ENCODE data around the gene FAM72D.
"Not testable (repeated sequence)": the region's sequence is repeated elsewhere in the genome, so short reads cannot be mapped to it uniquely, and the experiment has no call there.

Gene FAM72D

DNA sequence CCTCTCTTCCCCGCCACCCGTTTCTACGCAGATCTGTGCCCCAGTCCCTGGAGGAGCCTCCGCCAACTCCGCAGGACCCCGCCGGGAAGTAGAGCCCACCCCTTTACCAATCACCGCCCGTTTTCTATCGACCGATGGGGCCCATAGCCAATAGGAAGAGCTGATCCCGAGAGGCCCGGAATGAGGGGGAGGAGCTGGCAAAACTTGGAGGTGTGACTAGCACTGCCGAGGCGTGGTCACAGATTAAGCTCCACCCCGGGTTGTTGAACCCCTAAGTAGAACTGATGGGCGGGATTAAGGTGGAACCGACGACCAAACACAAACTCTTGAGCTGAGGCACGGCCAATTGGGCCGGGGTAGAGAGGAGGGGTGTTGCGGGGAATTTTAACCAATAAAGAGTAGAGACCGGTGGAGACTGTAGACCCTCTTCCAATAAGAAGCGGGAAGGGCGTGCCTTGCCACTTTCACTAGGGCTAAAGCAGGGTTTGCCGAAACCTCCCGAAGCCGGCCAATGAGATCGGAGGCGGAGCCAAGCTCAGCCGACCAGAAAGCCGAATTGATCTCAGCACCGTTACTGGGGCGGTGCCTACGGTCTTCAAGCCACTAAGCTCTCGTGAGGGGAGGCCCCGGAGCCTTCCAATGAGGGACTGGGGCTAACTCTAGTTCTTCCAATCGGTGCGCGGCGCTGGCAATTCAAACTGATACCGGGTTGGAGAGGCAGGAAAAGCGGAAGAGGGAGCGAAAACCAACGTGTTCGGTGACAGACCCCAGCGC is at the start of gene FAM72D, which contains the start of gene SRGAP2B:
TSS of gene FAM72D (plus strand) at position 691 of the 774 bp plus-strand sequence. CDS start 874 bp downstream, outside the sequence.
TSS of gene SRGAP2B (minus strand) at position 45 of the 774 bp plus-strand sequence. CDS start 2,427 bp downstream, outside the sequence.
- not testable (repeated sequence) for DNase-seq

DNA sequence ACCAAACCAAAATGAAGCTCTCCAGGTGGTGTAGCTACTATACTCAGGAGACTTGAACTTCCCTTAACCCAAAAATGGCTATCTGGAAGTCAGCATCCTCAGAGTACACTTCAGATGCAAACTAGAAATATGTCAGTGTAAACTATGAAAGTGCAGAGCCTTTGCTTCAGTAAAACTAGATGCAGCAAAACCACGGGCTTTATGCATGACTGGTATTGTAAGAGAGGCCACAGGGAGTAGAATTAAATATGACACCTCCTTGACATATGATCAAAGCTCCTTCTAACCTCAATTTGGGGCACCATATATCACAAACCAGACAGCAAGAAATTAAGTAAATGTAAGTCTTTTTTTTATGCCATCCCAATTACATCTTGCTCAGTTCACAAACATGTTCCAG is 48.2 kb upstream of the FAM72D start:
- DNase-seq: not testable (repeated sequence)

DNA sequence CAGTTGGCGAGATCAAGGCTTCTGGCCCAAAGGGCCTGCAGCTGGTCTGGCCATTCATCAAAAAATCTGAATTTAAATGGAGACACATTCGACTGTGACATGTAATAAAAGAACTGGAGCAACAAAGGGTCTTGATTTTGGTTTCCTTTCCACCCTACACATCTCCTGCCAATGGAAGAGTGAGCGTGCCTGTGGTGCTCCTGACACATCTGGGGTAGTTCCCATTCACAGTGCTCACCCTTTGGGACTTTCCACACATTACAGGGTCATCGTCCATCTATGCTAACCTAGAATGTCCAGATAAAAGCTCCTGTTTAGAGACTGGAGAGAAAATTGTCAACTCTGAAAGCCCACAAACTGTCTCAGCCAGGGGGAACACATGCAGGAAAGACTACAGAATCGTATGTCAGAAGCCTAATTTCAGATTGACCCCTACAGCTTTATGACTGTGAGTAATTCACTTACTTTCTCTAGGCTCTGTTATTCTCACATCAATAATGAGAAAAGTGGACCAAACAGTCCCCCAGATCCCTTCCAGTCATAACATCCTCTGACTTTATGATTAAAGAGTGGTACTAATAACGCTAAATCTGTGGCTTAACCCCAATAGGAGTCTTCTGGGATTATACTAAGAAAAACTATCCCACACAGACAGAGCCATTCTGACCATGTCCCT is 47.5 kb upstream of the FAM72D start:
- DNase-seq: not testable (repeated sequence)

DNA sequence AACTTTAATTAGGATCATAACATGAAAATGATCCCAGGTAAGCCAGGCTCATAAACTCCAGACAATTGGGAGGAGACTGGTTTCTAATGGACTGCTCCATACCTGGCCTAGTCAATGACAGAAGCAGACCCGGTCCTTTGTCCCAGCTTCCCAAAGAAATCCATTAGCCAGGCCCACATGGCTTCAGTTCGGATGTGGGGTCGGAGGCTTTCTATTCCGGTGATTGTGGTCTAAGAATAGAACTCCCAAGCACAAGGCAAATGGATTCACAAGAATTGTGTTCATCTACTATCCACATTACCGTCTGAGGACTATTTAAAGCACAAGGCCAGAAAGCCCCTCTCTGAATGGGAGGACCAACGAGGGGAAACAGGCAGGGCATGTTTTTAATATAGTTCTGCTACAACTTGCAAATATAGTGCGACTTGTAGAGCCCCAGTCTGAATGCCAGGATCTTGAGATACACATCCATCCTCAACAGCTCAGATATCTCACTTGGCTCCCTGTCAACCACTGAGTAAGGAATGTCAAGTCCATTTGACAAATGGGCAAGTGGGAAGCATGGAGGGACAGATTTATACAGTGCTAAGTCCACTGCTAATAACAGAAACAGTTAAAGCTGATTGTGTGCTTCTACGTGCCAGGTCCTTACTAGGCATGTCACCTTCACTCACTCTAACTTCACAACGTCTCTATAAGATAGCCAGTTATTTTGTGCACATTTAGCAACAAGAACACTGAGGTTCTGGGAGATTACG is 43.6 kb upstream of the FAM72D start:
- not testable (repeated sequence) for DNase-seq

DNA sequence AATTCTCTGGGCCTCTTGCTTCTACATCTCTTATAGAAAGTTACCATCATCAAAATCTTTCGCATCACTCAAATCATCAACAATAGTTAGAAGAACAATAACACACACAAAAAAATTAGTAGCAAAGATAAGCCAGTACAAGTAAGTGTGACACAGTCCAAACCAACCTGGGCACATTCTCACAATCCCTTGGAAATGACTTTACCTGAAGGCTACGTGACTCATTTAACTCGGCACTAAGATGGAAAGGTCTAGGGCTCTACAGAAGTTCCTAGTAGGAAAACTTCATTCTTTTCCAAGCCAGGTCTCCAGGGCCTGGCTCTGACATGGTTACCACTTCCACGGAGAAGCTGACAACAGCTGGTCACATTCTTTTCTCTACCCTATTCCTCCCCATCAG is 42.3 kb upstream of the FAM72D start:
- DNase-seq: not testable (repeated sequence)

DNA sequence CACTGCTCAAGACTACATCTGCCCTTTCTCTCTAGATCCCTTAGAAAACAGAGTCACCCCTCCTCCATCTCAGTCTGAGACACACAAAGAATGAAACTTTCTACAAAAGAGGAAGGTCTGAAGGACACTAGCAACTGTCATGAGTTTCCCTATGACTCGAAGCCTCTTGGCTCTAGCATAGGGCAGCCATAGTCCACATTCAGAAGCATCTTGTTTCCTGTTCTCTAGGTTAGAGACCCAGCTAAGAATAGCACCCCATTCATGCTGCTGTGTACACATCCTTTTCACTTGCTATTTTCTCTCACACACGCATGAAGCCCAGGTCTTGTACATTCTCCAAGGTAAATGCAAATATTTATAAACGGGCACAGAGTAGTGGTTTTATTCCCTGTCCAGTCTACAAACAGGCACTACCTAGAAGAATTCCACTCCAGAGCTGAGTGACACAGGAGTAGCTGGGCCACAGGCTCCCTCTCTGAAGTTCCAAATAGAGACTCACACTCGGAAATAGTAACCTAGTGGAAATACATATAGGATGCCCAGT is 40.5 kb upstream of the FAM72D start:
- DNase-seq: not testable (repeated sequence)

DNA sequence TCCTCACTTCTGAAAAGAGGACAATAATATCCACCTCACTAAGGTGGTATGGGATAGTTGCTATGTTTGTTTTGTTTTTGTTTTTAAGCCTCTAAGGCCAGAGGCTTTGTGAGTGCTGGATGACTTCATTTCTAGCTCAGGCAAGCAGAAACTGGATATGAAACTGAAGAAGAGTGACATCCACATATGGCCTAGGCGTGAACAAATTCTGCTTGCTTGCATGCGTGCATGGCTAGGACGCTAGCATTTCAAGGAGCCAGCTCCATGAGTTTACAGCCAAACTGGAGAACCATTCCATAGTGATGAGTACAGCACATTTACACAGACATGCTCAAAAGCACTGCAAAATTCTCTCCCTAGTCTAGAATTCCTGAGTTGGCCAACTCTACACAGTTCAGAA is 37.6 kb upstream of the FAM72D start:
- DNase-seq: not testable (repeated sequence)

DNA sequence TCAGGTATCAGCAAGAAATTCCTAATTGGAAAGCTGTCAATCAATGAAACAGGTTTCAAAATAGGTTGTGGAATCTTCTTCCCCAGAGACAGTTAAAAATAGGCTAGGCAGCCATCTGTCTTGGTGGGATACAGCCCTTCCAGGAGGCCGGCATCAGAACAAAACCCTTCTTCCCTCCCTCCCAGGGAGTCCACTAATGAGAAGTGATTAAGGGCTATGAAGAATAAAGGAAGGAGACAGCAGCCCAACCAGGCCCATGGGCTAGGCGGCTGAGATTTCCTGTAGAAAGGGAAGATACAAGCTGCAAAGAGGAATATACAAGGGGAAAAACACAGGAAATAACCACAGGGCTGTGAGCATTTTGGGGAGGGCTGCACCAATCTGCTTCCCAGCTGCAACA is 32.5 kb upstream of the FAM72D start:
- not testable (repeated sequence) for DNase-seq

DNA sequence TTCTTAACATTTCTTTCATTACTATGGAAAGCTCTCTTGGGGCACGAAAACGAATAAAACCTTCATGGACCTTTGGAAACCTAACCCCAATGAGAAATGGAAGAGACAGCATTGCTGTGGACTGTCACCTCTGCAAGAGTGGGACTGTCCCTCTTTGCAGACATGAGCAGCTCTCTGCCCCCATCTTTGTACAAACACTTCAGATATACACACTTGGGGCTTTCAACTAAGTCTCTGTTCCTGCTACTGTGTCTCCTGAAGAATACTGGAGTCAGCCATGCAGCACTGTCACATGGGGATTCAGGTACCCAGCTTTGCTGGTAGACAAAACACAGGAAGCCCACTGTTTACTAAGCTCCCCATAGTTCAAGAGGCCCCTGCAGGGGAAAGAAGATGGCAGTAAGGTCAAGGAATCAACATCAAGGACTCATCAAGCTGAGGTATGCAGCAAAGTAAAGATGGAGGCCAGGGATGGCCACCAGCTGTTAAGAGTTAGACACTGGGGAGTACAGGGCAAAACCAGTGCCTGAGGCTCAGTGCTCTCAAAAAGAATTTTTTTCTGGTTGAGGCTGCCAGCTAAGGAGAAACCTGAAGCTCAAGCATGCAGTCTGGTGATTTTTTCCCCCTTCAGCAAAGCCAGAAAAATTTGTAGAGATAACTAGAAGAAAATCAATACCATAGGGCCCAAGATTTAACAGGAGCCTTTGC is 31.7 kb upstream of the FAM72D start:
- not testable (repeated sequence) for DNase-seq

DNA sequence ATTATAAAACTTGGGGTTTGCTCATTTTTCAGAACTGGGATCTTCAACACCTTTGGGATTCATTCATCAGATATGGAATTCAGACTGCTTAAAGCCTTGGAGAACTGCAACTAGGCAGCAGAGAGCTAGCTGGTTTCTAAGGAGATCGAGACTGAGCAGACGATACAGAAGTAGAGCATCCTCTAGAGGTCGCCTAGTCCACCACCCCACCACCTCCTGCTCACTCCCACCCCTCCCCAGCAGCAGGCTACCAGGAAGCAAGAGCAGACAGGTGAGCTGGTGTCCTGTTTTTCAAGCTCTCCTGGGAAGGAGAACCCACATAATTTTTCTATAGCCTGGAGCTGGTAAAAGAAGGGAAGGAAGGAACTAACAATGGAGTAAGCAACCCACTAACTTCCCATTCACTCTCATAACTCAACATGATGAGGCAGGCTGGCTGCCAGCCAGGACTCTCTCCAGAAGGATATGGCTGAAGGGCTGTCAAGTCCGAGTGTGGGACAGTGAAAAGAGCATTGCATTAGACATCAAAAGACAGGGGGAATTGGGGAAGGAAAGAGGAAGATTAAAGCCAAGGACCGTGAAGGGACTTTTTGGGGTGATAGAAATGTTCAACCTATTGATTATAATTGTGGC is 30.5 kb upstream of the FAM72D start:
- DNase-seq: not testable (repeated sequence)

DNA sequence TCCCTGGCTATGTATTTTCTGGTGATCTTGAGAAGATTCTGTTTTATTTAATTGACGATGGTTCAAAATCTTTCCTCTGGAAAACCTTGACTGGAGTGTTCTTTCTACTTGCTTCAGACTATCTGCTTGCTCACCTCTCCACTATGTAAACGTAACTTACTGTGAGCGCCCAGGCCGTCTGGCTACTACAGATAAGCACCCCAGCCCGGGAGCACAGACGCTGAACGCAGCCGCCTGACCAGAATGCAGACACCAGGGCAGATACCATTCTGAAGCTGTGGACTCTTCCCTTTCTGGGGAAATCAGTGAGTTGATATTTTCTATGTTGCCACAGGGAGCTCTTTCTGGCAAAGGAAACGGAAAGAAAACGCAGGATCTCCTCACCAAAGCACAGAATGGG is 29.3 kb upstream of the FAM72D start:
- DNase-seq: not testable (repeated sequence)

DNA sequence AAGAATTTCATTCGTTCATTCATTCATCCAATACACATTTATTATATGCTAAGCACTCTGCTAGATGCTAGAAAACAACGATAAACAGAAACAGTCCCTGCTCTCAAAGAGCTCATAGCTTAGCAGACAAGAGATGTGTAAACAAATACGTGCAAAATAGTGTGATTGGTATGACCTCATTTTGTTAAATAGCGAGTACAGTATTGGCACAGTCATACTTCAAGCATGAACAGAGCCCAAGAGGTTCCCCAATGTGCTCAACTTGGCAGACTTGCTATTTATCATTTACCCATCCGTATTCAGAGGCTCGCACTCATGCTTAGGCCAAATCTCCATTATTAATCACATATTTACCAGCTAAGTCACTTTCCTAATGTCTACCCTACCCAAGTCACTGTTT is 24.2 kb upstream of the FAM72D start:
- DNase-seq: not testable (repeated sequence)

DNA sequence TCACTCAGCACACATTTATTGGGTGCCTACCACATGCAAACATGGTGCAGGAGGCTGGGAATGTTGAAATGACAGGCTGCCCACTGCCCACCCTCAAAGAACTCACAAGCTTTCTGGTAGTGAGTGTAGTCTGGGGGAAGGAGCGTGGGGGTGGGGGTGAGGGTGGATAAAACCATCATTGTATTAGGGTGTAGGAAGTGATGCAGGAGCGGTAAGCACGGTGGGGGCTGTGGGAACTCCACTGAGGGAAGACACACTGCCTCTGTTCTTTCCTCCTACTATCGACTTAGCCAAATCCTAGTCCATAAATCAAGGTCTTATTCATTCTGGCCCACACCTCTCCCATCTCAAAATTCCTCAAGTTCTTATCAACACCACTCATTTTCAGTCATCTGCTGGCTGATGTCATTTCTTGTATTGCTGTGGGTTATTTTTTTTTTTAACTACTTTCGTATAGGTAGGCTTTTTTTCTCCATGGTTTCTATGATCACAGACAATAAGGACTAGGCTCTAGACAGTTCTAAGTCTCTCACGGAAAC is 21.7 kb upstream of the FAM72D start:
- DNase-seq: not testable (repeated sequence)

DNA sequence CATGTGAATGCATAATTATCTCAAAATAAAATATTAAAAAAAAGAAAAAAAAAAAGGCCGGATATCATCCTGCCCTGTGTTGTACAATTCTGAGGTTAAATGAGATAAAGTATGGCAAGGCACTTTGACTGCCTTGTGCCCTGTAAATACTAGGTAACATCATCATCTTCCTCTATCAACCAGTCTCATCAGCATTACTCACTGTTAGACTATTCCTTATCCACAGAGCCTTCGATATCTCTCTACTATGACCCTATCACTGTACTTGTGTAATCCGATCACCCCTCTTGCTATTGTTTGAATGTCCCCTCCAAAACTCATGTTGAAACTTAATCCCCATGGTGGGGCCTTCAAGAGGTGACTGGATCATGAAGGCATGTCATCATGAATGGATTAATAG is 18.9 kb upstream of the FAM72D start:
- DNase-seq: not testable (repeated sequence)

DNA sequence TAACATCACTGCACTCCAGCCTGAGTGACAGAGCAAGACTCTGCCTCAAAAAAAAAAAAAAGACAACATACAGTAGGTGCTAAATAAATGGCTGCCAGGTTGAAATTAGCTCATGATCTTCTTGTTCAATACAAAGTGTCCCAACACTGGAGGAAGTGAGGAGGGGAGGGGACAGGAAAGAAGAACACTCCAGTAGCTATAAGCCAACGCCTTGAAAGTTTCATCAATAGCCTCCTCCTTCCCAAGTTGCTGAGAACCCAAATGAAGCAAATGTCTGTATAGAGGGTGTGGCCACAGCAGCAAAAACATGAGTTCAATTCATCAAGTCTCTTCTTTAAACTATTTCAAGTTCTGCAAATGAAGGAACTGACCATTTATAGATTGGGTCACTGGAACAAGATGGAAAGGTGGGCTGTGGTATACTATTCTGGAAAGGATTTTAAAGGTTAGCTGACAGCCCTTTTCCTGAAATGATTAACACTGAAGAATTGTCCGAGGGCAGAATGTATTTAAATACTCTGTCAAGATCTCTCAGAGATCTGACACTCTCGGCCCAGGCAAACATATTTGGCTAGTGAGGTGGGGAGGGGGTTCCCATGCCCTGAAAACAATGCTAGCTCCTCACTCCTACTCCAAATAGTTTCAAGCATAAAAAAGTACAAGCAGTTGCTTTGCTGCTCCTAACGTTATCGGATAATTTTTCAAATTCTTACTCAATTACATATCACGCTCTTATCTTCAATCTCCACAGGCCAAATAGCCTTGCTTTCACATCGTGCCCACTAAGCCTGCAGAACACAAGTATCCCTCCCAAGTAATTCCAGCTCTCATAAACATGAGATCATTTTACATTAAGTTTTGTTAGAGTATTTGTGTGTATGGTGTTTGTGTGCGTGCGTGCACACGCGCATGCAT is 17.6 kb upstream of the FAM72D start:
- DNase-seq: not testable (repeated sequence)

DNA sequence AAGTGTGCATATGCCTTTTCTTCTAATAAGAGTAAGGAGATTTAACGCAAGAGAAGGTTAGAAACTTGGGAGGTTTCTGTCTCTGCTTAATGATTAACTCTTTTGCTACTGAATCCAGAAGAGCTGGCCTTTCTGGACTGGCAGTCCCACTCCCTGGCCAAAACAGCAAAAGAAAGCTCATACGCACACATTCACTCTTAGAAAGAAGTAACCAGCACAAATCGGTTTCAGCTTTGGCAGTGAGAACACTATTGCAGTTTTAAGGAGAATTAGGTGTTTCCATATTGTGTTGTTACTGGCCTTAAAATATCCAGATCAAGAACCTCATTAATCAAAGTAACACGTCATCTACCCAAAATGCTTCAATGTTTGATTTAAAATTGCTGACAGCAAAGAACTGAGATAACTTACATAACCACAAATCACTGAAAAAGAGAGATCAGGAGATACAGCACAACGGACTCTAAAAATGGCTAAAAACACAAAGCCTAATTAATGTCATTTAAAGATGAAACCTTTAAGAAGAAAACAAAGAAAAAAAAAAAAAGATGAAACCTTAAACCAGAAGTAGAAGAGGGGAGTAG is 16.9 kb upstream of the FAM72D start:
- not testable (repeated sequence) for DNase-seq

DNA sequence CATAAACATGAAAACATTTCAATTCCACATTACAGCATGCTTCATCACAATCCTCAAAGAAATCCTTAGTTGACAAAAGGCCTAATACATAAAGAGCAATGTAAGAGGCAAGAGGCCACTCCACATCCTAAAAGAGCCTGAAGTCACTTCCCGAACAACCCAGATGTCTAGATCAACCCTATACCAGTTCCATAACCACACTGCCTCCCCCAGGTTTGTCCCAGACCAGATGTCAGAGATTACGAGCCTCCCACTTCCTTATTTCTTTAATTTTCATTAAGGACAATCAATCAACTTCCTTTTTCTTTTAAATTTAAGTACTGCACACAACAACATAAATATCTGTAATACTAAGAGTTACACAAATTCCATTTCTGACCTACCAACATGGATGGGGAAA is 16.0 kb upstream of the FAM72D start:
- not testable (repeated sequence) for DNase-seq

DNA sequence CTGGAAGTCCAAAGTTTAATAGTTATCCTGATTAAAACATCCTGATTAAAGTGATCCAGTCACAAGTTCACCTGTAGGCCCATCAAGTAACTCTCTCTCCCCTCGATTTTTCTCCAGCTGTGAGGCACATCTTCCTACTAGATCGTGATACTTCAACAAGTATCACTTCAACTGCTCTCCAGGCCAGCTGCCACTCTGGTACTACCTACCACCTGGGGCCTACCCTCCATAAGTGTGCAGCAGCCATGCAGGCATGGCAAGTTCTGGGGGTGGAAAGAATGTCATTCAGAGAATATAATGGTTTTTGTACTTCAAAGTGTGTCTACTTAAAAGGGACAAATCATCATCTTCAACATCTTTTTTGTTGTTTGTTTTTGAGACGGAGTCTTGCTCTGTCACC is 15.6 kb upstream of the FAM72D start:
- not testable (repeated sequence) for DNase-seq

DNA sequence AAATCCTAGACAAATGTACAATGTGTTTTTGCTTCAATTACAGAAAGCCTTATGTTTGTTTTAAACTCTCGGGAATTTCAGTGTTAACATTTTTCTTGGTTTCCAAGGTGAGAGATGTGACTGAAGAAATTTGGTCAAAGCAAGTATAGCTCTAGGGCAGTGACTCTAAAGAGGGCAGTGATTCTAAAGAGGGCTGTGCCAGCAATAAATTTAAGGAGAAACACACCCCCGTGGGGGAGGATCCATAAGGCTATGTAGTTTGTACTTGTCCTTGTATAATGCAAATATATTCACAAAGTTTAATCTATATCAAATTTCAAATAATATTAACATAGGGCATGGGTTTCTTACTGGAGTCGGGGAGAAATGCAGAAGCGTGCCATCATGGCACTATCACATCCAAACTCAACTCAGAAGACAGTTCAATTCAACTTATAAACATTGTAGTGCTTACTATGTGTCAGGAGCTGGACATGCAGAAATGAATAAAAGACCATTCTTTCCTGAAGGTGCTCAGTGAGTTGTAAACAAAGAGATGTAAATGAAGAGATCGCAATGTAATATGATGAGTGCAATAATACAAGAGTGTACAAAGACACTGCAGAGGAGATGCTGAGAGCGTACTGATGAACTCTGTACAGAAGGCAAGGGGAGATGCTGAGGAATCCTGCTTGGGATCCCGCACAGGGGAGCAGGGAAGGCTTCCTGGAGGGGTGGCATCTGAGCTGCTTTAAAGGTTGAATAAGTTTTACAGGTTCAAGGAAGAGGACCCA is 13.1 kb upstream of the FAM72D start:
- DNase-seq: not testable (repeated sequence)
